GM10266 (cell line): ENCODE measurements around the gene NHLH1.

Experiments used
- DNase-seq: peaks from one replicate; pipeline ENCODE4 v3.0.0; 2012; ENCODE audit errors: extremely low spot score
- CTCF ChIP-seq: IDR thresholded peaks from 2 replicates; pipeline ENCODE4 v1.5.1; 2012; ENCODE audit warnings: mild to moderate bottlenecking, low read depth; ENCODE audit not compliant: control insufficient read depth, insufficient read depth; ENCODE audit errors: missing control alignments

NHLH1 gene

GRCh38 chr1:160346463-160346862 lies 20.4 kb upstream of the NHLH1 start:
- TF ChIP-seq CTCF, result no peak
- DNase-seq, result no peak

- DNase-seq, result no peak
- TF ChIP-seq CTCF, result no peak
Measured at GRCh38 chr1:160346958-160347357, 19.9 kb upstream of the NHLH1 start.

GRCh38 chr1:160351629-160352028 lies 15.2 kb upstream of the NHLH1 start:
- DNase-seq, result no peak
- no peak for TF ChIP-seq CTCF

GRCh38 chr1:160352555-160352954 lies 14.3 kb upstream of the NHLH1 start:
- no peak for TF ChIP-seq CTCF
- no peak for DNase-seq

- no peak for TF ChIP-seq CTCF
- DNase-seq, result no peak
Measured at GRCh38 chr1:160353223-160353622, 13.6 kb upstream of the NHLH1 start.

- TF ChIP-seq CTCF, result peak; percentile 49
- no peak for DNase-seq
Measured at GRCh38 chr1:160354388-160354985, 12.4 kb upstream of the NHLH1 start.

- no peak for TF ChIP-seq CTCF
- no peak for DNase-seq
Measured at GRCh38 chr1:160357286-160358002, 9.4 kb upstream of the NHLH1 start.
